Osteocyte (in vitro differentiated cells): ENCODE data around the gene PTPRG. TPM values are rescaled to one million over a fixed set of nuclear protein-coding genes. Genes with fewer than 3 reads are reported as not detected.

Experiments used
- DNase-seq: peaks from one replicate; pipeline ENCODE4 v3.0.0; 2021; ENCODE audit warnings: mixed read lengths; ENCODE audit not compliant: unreplicated experiment; ENCODE audit errors: extremely low spot score
- H3K27ac Mint-ChIP-seq: one replicate; pipeline ENCODE4 v1.8.0; 2021; ENCODE audit warnings: mild to moderate bottlenecking, mixed read lengths; ENCODE audit not compliant: unreplicated experiment
- H3K27me3 Mint-ChIP-seq: one replicate; pipeline ENCODE4 v1.8.0; 2021; ENCODE audit warnings: mixed read lengths; ENCODE audit not compliant: unreplicated experiment
- H3K36me3 Mint-ChIP-seq: one replicate; pipeline ENCODE4 v1.8.0; 2021; ENCODE audit warnings: mixed read lengths; ENCODE audit not compliant: unreplicated experiment
- H3K4me1 Mint-ChIP-seq: one replicate; pipeline ENCODE4 v1.8.0; 2021; ENCODE audit warnings: mixed read lengths; ENCODE audit not compliant: unreplicated experiment
- H3K4me3 Mint-ChIP-seq: one replicate; pipeline ENCODE4 v1.8.0; 2021; ENCODE audit warnings: mild to moderate bottlenecking, moderate library complexity, mixed read lengths; ENCODE audit not compliant: unreplicated experiment
- H3K9me3 Mint-ChIP-seq: one replicate; pipeline ENCODE4 v1.8.0; 2021; ENCODE audit warnings: mixed read lengths; ENCODE audit not compliant: unreplicated experiment
- total RNA-seq: library from RNA; stranded (reverse); gene quantifications from 2 replicates; pipeline ENCODE4 v1.2.1, GENCODE V29; 2021
- TF ChIP-seq, protein P1 (sequence below): fragments of 200-600 bp; sonication (generic); IDR thresholded peaks from 2 replicates; pipeline ENCODE4 v1.5.0; 2021; ENCODE audit warnings: antibody characterized with exemption, mild to moderate bottlenecking, moderate library complexity

Gene PTPRG
- total RNA-seq, 1 donor from 2014 or later: 48.1 TPM

DNA sequence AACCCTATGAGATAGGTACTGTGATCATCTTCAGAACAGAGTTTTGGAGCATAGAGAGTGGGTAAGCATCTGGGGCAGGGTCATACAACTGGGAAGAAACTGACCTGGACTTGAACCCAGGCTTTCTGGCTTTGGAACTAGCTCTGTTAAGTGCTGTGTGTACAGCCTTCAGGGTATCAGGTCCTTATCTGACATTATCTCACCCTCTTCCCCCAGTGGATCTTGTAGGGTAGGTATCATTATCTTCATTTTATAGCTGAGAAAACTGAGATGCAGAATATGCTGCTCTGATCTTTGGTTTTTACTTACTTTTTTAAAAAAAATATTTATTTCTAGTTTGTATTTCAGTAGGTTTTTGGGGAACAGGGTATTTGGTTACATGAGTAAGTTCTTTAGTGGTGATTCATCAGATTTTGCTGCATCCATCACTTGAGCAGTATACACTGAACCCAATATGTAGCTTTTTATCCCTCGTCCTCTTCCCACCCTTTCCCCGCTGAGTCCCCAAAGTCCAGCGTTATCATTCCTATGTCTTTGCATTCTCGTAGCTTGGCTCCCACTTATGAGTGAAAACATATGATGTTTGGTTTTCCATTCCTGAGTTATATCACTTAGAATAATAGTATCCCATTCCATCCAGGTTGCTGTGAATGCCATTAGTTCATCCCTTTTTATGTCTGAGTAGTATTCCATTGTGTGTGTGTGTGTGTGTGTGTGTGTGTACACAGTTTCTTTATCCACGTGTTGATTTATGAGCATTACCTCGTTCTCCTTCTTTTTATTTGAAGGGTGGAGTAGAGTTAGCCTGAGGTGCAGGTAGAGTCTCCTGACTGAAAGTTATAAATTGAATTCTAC lies 271.2 kb downstream of the PTPRG start:
- Mint-ChIP-seq H3K4me1 (peaks cover 11% of the 10 kb centered on the region), H3K9me3 (no peaks in the 10 kb centered on the region), H3K36me3 (no peaks in the 10 kb centered on the region), H3K4me3 (no peak overlapping the region), H3K27ac (no peak overlapping the region), H3K27me3 (no peaks in the 10 kb centered on the region)
- DNase-seq: no peak
- TF ChIP-seq, protein P1, sequence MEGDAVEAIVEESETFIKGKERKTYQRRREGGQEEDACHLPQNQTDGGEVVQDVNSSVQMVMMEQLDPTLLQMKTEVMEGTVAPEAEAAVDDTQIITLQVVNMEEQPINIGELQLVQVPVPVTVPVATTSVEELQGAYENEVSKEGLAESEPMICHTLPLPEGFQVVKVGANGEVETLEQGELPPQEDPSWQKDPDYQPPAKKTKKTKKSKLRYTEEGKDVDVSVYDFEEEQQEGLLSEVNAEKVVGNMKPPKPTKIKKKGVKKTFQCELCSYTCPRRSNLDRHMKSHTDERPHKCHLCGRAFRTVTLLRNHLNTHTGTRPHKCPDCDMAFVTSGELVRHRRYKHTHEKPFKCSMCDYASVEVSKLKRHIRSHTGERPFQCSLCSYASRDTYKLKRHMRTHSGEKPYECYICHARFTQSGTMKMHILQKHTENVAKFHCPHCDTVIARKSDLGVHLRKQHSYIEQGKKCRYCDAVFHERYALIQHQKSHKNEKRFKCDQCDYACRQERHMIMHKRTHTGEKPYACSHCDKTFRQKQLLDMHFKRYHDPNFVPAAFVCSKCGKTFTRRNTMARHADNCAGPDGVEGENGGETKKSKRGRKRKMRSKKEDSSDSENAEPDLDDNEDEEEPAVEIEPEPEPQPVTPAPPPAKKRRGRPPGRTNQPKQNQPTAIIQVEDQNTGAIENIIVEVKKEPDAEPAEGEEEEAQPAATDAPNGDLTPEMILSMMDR: no peak

DNA sequence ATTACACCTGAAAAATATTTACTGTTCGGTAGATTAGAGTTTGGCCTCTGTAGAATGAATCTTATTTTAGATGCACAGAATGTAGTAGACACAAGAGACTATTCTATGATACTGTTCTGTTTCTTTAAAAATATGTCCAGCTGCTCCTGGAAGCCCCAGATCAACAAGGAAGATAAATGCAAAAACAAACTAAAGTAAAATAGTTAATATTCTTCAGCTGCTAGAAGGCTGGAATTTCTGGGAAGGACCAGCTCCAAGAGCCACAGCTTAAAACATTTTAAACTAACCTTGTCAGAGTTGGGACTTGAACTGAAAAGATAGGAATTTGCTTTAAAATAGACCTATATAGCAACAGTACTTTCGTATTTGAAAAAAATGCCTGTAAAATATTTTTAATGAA lies 277.9 kb downstream of the PTPRG start:
- Mint-ChIP-seq H3K4me3 (no peak overlapping the region), H3K27me3 (no peaks in the 10 kb centered on the region), H3K4me1 (peaks cover 47% of the 10 kb centered on the region), H3K36me3 (no peaks in the 10 kb centered on the region), H3K27ac (no peak overlapping the region), H3K9me3 (no peaks in the 10 kb centered on the region)
- TF ChIP-seq, protein P1: no peak
- no peak for DNase-seq

DNA sequence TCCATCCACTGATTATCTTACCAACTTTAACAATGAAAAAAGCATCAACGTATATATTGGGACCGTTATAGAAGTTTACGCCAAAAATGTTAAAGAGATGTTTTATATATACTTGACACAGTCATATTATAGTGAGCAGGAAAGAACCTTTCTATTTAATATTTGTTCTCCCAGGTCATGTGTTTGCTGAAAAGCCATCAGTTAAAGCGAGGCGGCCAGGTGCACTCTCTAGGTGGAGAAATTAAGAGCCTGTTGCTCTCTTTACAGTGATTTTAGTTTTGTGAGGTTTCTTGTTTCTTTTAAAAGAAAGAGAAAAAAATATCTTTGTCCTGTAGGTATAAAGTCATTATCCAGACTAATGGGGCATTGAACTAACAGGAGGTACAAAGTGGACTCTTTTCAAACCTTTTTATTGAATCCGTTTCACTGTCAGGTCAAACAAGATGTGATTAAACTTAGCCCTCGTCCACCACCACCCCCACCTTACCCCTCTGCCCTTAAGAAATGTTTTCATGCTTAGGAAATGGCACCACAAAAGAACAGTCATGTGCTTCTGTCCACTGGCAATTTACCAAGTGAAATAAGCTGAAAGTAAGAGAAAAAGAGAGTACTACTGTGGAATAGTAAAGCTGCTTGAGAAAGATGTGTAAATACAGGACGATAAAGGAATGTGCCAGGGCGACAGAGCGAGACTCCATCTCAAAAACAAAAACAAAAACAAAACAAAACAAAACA lies 279.9 kb downstream of the PTPRG start:
- Mint-ChIP-seq H3K27ac (peak overlapping the region; percentile 24), H3K4me1 (peaks cover 58% of the 10 kb centered on the region), H3K36me3 (no peaks in the 10 kb centered on the region), H3K9me3 (no peaks in the 10 kb centered on the region), H3K4me3 (peak overlapping the region; percentile 16), H3K27me3 (peaks cover 2% of the 10 kb centered on the region)
- TF ChIP-seq, protein P1: no peak
- no peak for DNase-seq

DNA sequence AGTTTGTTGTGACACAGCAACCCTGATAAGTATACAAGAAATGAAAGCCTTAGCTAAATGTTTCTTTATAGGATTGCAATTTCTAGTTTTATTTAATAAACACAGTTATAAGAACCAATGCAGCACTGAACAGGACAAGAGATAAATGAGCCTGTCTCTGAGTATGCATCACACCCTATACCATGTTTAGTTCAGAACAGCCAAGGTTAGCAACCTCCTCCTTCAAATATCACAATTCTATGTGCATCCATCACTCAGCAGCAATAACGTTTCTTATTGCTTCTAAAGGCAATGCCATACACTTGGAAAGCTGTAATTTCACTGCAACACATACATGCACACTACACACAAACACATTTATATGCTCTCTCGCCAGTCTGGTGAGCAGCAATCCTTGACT lies 280.6 kb downstream of the PTPRG start:
- Mint-ChIP-seq H3K4me1 (peaks cover 60% of the 10 kb centered on the region), H3K9me3 (no peaks in the 10 kb centered on the region), H3K27me3 (peaks cover 2% of the 10 kb centered on the region), H3K27ac (no peak overlapping the region), H3K4me3 (no peak overlapping the region), H3K36me3 (no peaks in the 10 kb centered on the region)
- TF ChIP-seq, protein P1: no peak
- DNase-seq: no peak

DNA sequence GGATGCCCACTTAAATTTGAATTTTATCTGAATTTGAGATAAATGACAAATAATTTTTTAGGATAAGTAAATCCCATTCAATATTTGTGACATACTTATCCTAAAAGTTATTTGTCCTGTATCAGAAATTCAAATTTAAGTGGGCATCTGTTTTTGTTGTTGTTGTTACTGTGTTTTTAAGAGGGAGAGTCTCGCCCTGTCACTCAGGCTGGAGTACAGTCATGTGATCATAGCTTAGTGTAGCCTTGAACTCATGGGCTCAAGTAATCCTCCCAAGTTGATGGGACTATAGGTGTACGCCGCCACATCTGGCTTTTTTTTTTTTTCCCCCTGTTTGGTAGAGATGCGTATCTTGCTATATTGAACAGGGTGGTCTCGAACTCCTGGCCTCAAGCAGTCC lies 283.0 kb downstream of the PTPRG start:
- Mint-ChIP-seq H3K36me3 (no peaks in the 10 kb centered on the region), H3K27ac (peak overlapping the region; percentile 52), H3K4me3 (peak overlapping the region; percentile 54), H3K4me1 (peaks cover 73% of the 10 kb centered on the region), H3K9me3 (no peaks in the 10 kb centered on the region), H3K27me3 (peaks cover 2% of the 10 kb centered on the region)
- TF ChIP-seq, protein P1: no peak
- no peak for DNase-seq
